Skin of body (tissue), 3 donors: Measurements from ENCODE around the gene MEOX1. TPM values are rescaled to one million over a fixed set of nuclear protein-coding genes. Genes with fewer than 3 reads are reported as not detected.

Source experiments
- DNase-seq: peaks from one replicate; lab custom pipeline; 2025; lab: John Stamatoyannopoulos, UW
- small RNA-seq: library from RNA; depleted of rRNA; stranded (forward); fragments of <200 nt; gene quantifications from one replicate; pipeline ENCODE3, GENCODE V24; 2014; ENCODE audit warnings: low replicate concordance
- total RNA-seq: library from RNA; depleted of rRNA; stranded (reverse); fragments of >200 nt; gene quantifications from one replicate; pipeline ENCODE4 v1.2.3, GENCODE V29; 2014

MEOX1 gene
- total RNA-seq, 1 donor from 2014 or later: 10.9 TPM

GRCh38 chr17:43591779-43592562 is 69.8 kb downstream of the MEOX1 start:
- DNase-seq: peak; percentile 95

- no peak for DNase-seq
Observed at GRCh38 chr17:43591001-43591400, 70.7 kb downstream of the MEOX1 start.

Small RNAs within 50 kb of the gene (small RNA-seq; reads per million reads assigned to genes)
- gene RF00017: not detected

Other genes starting within 250 kb of the MEOX1 start
- gene DHX8, start 177.9 kb downstream of the MEOX1 start, total RNA-seq: 32.1 TPM
- gene ETV4, start 115.6 kb downstream of the MEOX1 start, total RNA-seq: 3.0 TPM
- gene SOST, start 96.9 kb upstream of the MEOX1 start, total RNA-seq: 0.20 TPM
- 29.2 TPM for gene DUSP3, start 117.1 kb upstream of the MEOX1 start, total RNA-seq
- not detected for gene CFAP97D1, start 118.5 kb upstream of the MEOX1 start, total RNA-seq
- gene MPP3, start 171.2 kb upstream of the MEOX1 start, total RNA-seq: 7.7 TPM
- 2.5 TPM for gene CD300LG, start 185.3 kb upstream of the MEOX1 start, total RNA-seq
- 3.0 TPM for gene MPP2, start 245.6 kb upstream of the MEOX1 start, total RNA-seq